Measurements from ENCODE around the gene CARS2. TPM values are rescaled to one million over a fixed set of nuclear protein-coding genes. Genes with fewer than 3 reads are reported as not detected.
"Not testable (repeated sequence)": the region's sequence is repeated elsewhere in the genome, so short reads cannot be mapped to it uniquely, and the experiment has no call there.

CARS2 gene
- total RNA-seq, 1 experiment from 2014 or later, result 91.1 TPM

- in situ Hi-C loops (cut with HindIII; ENCODE audit: low sequenced_read_pairs), result no loop called here
- no peak for DNase-seq (ENCODE audit: low spot score)
Observed at GRCh38 chr13:110610955-110611595, 94.8 kb downstream of the CARS2 start.

GRCh38 chr13:110607675-110608224, 98.2 kb downstream of the CARS2 start:
- DNase-seq (ENCODE audit: low spot score), result no peak
- in situ Hi-C loops (cut with HindIII; ENCODE audit: low sequenced_read_pairs), result no loop called here

GRCh38 chr13:110606281-110606680, 99.6 kb downstream of the CARS2 start:
- in situ Hi-C loops (cut with HindIII; ENCODE audit: low sequenced_read_pairs); DNase-seq (ENCODE audit: low spot score): not testable (repeated sequence)

- no peak for DNase-seq (ENCODE audit: low spot score)
- in situ Hi-C loops (cut with HindIII; ENCODE audit: low sequenced_read_pairs), result no loop called here
Observed at GRCh38 chr13:110605132-110605531, 100.8 kb downstream of the CARS2 start.

GRCh38 chr13:110600980-110601379, 104.9 kb downstream of the CARS2 start:
- no peak for DNase-seq (ENCODE audit: low spot score)
- in situ Hi-C loops (cut with HindIII; ENCODE audit: low sequenced_read_pairs), result no loop called here

GRCh38 chr13:110600261-110600819, 105.6 kb downstream of the CARS2 start:
- DNase-seq (ENCODE audit: low spot score), result no peak
- in situ Hi-C loops (cut with HindIII; ENCODE audit: low sequenced_read_pairs), result no loop called here

GRCh38 chr13:110597041-110597689, 108.8 kb downstream of the CARS2 start:
- in situ Hi-C loops (cut with HindIII; ENCODE audit: low sequenced_read_pairs), result no loop called here
- DNase-seq (ENCODE audit: low spot score), result no peak

GRCh38 chr13:110593430-110594130, 112.3 kb downstream of the CARS2 start:
- in situ Hi-C loops (cut with HindIII; ENCODE audit: low sequenced_read_pairs), result no loop called here
- DNase-seq (ENCODE audit: low spot score), result peak; percentile 68

- in situ Hi-C loops (cut with HindIII; ENCODE audit: low sequenced_read_pairs), result no loop called here
Observed at GRCh38 chr13:110592665-110593064, 113.3 kb downstream of the CARS2 start.

More at GRCh38 chr13:110592665-110593064, 113.3 kb downstream of the CARS2 start:
- no peak for DNase-seq (ENCODE audit: low spot score)

Other genes starting within 250 kb of the CARS2 start
- gene RAB20, start 144.4 kb downstream of the CARS2 start, total RNA-seq (2014; rRNA removed; shearing (Covaris generic)), result 0.43 and 0.75 TPM in 2 replicates
- 22.8 and 23.1 TPM in 2 replicates for gene NAXD, start 90.6 kb downstream of the CARS2 start, total RNA-seq (2014; rRNA removed; shearing (Covaris generic))
- 25.1 and 31.4 TPM in 2 replicates for gene ING1, start 7.6 kb upstream of the CARS2 start, total RNA-seq (2014; rRNA removed; shearing (Covaris generic))
- 167 and 190 TPM in 2 replicates for gene ANKRD10, start 209.0 kb upstream of the CARS2 start, total RNA-seq (2014; rRNA removed; shearing (Covaris generic))

Measured in G401 (cell line).